ENCODE measurements around the gene GRM1.

The GRM1 gene

GRCh38 chr6:146337376-146337775, 308.5 kb downstream of the GRM1 start:
- in situ Hi-C loops (cut with MboI; ENCODE audit: low pct_unique_long_range_greater_than_20kb, low sequenced_read_pairs, unreplicated experiment) = no loop called here
- no peak for DNase-seq (ENCODE audit: low spot score)
- TF ChIP-seq CTCF (IDR thresholded peaks at IDR 0.05; ENCODE audit: extremely low read depth, insufficient read depth, missing control alignments) = no peak

- in situ Hi-C loops (cut with MboI; ENCODE audit: low pct_unique_long_range_greater_than_20kb, low sequenced_read_pairs, unreplicated experiment) = no loop called here
- DNase-seq (ENCODE audit: low spot score) = no peak
- TF ChIP-seq CTCF (IDR thresholded peaks at IDR 0.05; ENCODE audit: extremely low read depth, insufficient read depth, missing control alignments) = no peak
Measured at GRCh38 chr6:146339716-146340115, 310.9 kb downstream of the GRM1 start.

- TF ChIP-seq CTCF (IDR thresholded peaks at IDR 0.05; ENCODE audit: extremely low read depth, insufficient read depth, missing control alignments) = no peak
- in situ Hi-C loops (cut with MboI; ENCODE audit: low pct_unique_long_range_greater_than_20kb, low sequenced_read_pairs, unreplicated experiment) = no loop called here
- no peak for DNase-seq (ENCODE audit: low spot score)
Measured at GRCh38 chr6:146341493-146342230, 312.8 kb downstream of the GRM1 start.

- no peak for DNase-seq (ENCODE audit: low spot score)
- in situ Hi-C loops (cut with MboI; ENCODE audit: low pct_unique_long_range_greater_than_20kb, low sequenced_read_pairs, unreplicated experiment) = no loop called here
- TF ChIP-seq CTCF (IDR thresholded peaks at IDR 0.05; ENCODE audit: extremely low read depth, insufficient read depth, missing control alignments) = no peak
Measured at GRCh38 chr6:146345598-146345997, 316.7 kb downstream of the GRM1 start.

GRCh38 chr6:146347090-146347489, 318.2 kb downstream of the GRM1 start:
- in situ Hi-C loops (cut with MboI; ENCODE audit: low pct_unique_long_range_greater_than_20kb, low sequenced_read_pairs, unreplicated experiment) = no loop called here
- DNase-seq (ENCODE audit: low spot score) = no peak
- TF ChIP-seq CTCF (IDR thresholded peaks at IDR 0.05; ENCODE audit: extremely low read depth, insufficient read depth, missing control alignments) = no peak

- in situ Hi-C loops (cut with MboI; ENCODE audit: low pct_unique_long_range_greater_than_20kb, low sequenced_read_pairs, unreplicated experiment) = no loop called here
- DNase-seq (ENCODE audit: low spot score) = no peak
- TF ChIP-seq CTCF (IDR thresholded peaks at IDR 0.05; ENCODE audit: extremely low read depth, insufficient read depth, missing control alignments) = no peak
Measured at GRCh38 chr6:146347690-146348089, 318.8 kb downstream of the GRM1 start.
